GM12878 (cell line): ENCODE measurements around the gene HOXA10. TPM values are rescaled to one million over a fixed set of nuclear protein-coding genes. Genes with fewer than 3 reads are reported as not detected.

Experiments used
- ATAC-seq: fragments of 200-7000 bp; cut with Tn5 transposase; 3 replicates; pipeline ENCODE4 v1.9.1; 2020; ENCODE audit warnings: mild to moderate bottlenecking, moderate library complexity
- BruUV-seq: library from RNA; stranded (reverse); fragments of 400-500 nt; replicated peaks from 2 replicates; lab custom pipeline; 2021; lab: Mats Ljungman, UMichigan
- CTCF ChIA-PET: fragments of 300-600 bp; sonication (Branson Sonifier 250); formaldehyde crosslinking; extraction: SDS; loops from one replicate; lab custom pipeline; 2021; ENCODE audit warnings: inconsistent platforms; lab: Yijun Ruan, JAX
- POLR2A ChIA-PET: fragments of 350-600 bp; formaldehyde crosslinking; extraction: SDS; loops from one replicate; lab custom pipeline; 2021; ENCODE audit warnings: inconsistent platforms; lab: Charles Lee
- RAD21 ChIA-PET: fragments of 300-600 bp; sonication (Branson Sonifier 250); formaldehyde crosslinking; loops from one replicate; lab custom pipeline; 2023; ENCODE audit warnings: antibody characterized with exemption; ENCODE audit not compliant: unreplicated experiment; lab: Charles Lee
- SMC1A ChIA-PET: fragments of 300-600 bp; sonication (Branson Sonifier 250); formaldehyde crosslinking; loops from one replicate; lab custom pipeline; 2023; ENCODE audit not compliant: unreplicated experiment, uncharacterized antibody; lab: Charles Lee
- DNase-seq: peaks from one replicate; pipeline ENCODE4 v3.0.0-alpha.2; 2011; ENCODE audit warnings: low read depth, low spot score
- FAIRE-seq: peaks from 3 replicates; lab custom pipeline; 2011; peaks lifted over from hg19 to GRCh38; lab: Jason Lieb, UNC
- H2AFZ ChIP-seq: 2 replicates; pipeline ENCODE4 v1.6.0; 2011; ENCODE audit warnings: low read depth, low read length, control low read depth; ENCODE audit not compliant: control insufficient read depth
- H3K27ac ChIP-seq: 2 replicates; pipeline ENCODE4 v1.5.1; 2011; ENCODE audit warnings: control low read depth; ENCODE audit not compliant: control insufficient read depth, insufficient read depth
- H3K27me3 ChIP-seq, 2 experiments: replicated peaks in 1 of 2; 2 replicates each; pipeline versions ENCODE4 v1.6.0 to v1.6.1; 2011; ENCODE audit warnings: low read length in 1 of 2; ENCODE audit not compliant: control insufficient read depth in 2 of 2, insufficient read depth in 2 of 2
- H3K36me3 ChIP-seq, 2 experiments: 2 replicates each; pipeline ENCODE4 v1.5.1; 2011; ENCODE audit warnings: low read length in 1 of 2; ENCODE audit not compliant: control insufficient read depth in 2 of 2, insufficient read depth in 2 of 2
- H3K4me1 ChIP-seq: 2 replicates; pipeline ENCODE4 v1.6.1; 2011; ENCODE audit warnings: mild to moderate bottlenecking, low read length, moderate library complexity, mixed read lengths; ENCODE audit not compliant: control insufficient read depth, insufficient read depth
- H3K4me2 ChIP-seq: 2 replicates; pipeline ENCODE4 v1.6.0; 2011; ENCODE audit warnings: control low read depth; ENCODE audit not compliant: control insufficient read depth, insufficient read depth
- H3K4me3 ChIP-seq: fragments of 200-600 bp; sonication (generic); 2 replicates; pipeline ENCODE4 v1.5.1; 2016
- H3K79me2 ChIP-seq: 2 replicates; pipeline ENCODE4 v1.6.0; 2011; ENCODE audit warnings: low read length; ENCODE audit not compliant: control insufficient read depth, insufficient read depth
- H3K9ac ChIP-seq: 2 replicates; pipeline ENCODE4 v1.8.0; 2011; ENCODE audit warnings: low read length, control low read depth, mixed read lengths; ENCODE audit not compliant: control insufficient read depth, insufficient read depth
- H3K9me3 ChIP-seq: replicated peaks from 3 replicates; pipeline ENCODE4 v1.5.1; 2011; ENCODE audit warnings: mild to moderate bottlenecking, low read length; ENCODE audit not compliant: control insufficient read depth, insufficient read depth
- H4K20me1 ChIP-seq: 2 replicates; pipeline ENCODE4 v1.6.0; 2011; ENCODE audit not compliant: control insufficient read depth, insufficient read depth
- ASH2L ChIP-seq: fragments of 300-600, 200-600 bp; sonication (generic); IDR thresholded peaks from 2 replicates; pipeline ENCODE4 v1.6.1; 2017; ENCODE audit warnings: low read depth, mild to moderate bottlenecking, borderline replicate concordance
- BRCA1 ChIP-seq: IDR thresholded peaks from 2 replicates; pipeline ENCODE4 v1.6.1; 2011; ENCODE audit warnings: low read depth, low read length, improper control_type of control experiment
- CBFB ChIP-seq: IDR thresholded peaks from 2 replicates; pipeline ENCODE4 v1.6.1; 2016; ENCODE audit warnings: antibody characterized with exemption, low read depth
- CBX5 ChIP-seq: sonication (generic); IDR thresholded peaks from 2 replicates; pipeline ENCODE4 v1.6.1; 2016; ENCODE audit warnings: low read depth, moderate library complexity, mild to moderate bottlenecking, inconsistent platforms
- EGR1 ChIP-seq, 2 experiments: IDR thresholded peaks; 1 replicate in 1 of 2; 2 replicates in 1 of 2; pipeline ENCODE4 v1.6.1; 2011 to 2012; ENCODE audit warnings: low read depth in 2 of 2, low read length in 2 of 2, borderline replicate concordance in 1 of 2, mild to moderate bottlenecking in 1 of 2, moderate library complexity in 1 of 2
- HDGF ChIP-seq: fragments of 450-650 bp; IDR thresholded peaks from 2 replicates; pipeline ENCODE4 v1.6.1; 2016; ENCODE audit warnings: antibody characterized with exemption
- LARP7 ChIP-seq: fragments of 450-650 bp; IDR thresholded peaks from 2 replicates; pipeline ENCODE4 v1.6.1; 2017; ENCODE audit warnings: mild to moderate bottlenecking
- MEF2A ChIP-seq: IDR thresholded peaks from 2 replicates; pipeline ENCODE4 v1.6.1; 2011; ENCODE audit warnings: low read depth, mild to moderate bottlenecking, low read length, moderate library complexity; ENCODE audit not compliant: insufficient read depth
- MLLT1 ChIP-seq: fragments of 450-650 bp; IDR thresholded peaks from 2 replicates; pipeline ENCODE4 v1.6.1; 2016; ENCODE audit warnings: mild to moderate bottlenecking
- POLR2AphosphoS5 ChIP-seq: IDR thresholded peaks from 2 replicates; pipeline ENCODE4 v1.6.1; 2011; ENCODE audit warnings: mild to moderate bottlenecking, low read length, inconsistent platforms
- POU2F2 ChIP-seq: IDR thresholded peaks from 3 replicates; pipeline ENCODE4 v1.6.1; 2011; ENCODE audit warnings: low read depth, mild to moderate bottlenecking, low read length, borderline replicate concordance
- RAD21 ChIP-seq: IDR thresholded peaks from 2 replicates; pipeline ENCODE4 v1.6.1; 2011; ENCODE audit warnings: mild to moderate bottlenecking, low read depth, low read length, moderate library complexity; ENCODE audit not compliant: insufficient read depth
- RUNX3 ChIP-seq: IDR thresholded peaks from 2 replicates; pipeline ENCODE4 v1.6.1; 2012; ENCODE audit warnings: low read length, inconsistent platforms
- STAT1 ChIP-seq: fragments of 450-650 bp; conservative IDR thresholded peaks from 2 replicates; pipeline ENCODE4 v1.6.1; 2014; ENCODE audit warnings: antibody characterized with exemption, mild to moderate bottlenecking
- SUPT20H ChIP-seq: IDR thresholded peaks from 2 replicates; pipeline ENCODE4 v1.6.1; 2011; ENCODE audit warnings: low read depth, mild to moderate bottlenecking, low read length, moderate library complexity, borderline replicate concordance; ENCODE audit not compliant: control insufficient read depth
- WRNIP1 ChIP-seq: IDR thresholded peaks from 2 replicates; pipeline ENCODE4 v1.6.1; 2011; ENCODE audit warnings: low read depth, low read length, improper control_type of control experiment, borderline replicate concordance
- ZNF24 ChIP-seq: fragments of 450-650 bp; IDR thresholded peaks from 2 replicates; pipeline ENCODE4 v1.6.1; 2017; ENCODE audit warnings: antibody characterized with exemption, mild to moderate bottlenecking
- ZNF622 ChIP-seq: fragments of 450-650 bp; IDR thresholded peaks from 2 replicates; pipeline ENCODE4 v1.6.1; 2017; ENCODE audit warnings: mild to moderate bottlenecking, inconsistent platforms
- WGBS: methylation state at CpG from one replicate; pipeline ENCODE4 v1.1.6; 2016; ENCODE audit warnings: low lambda C conversion rate; ENCODE audit not compliant: insufficient replicate concordance, insufficient coverage; ENCODE audit errors: missing lambda C conversion rate; 5-methylcytosine and 5-hydroxymethylcytosine counted together
- in situ Hi-C: fragments of 300-500 bp; cut with MboI; formaldehyde crosslinking; loops from 9 replicates; pipeline ENCODE4 v1.14.3; 2018; ENCODE audit warnings: mixed read lengths
- intact Hi-C: fragments of 100-400 bp; cut with micrococcal nuclease; formaldehyde crosslinking; loops from one replicate; pipeline ENCODE4 v1.14.2; 2022; ENCODE audit not compliant: unreplicated experiment
- polyA plus RNA-seq, 11 experiments: library from polyadenylated mRNA; depleted of rRNA in 4 of 11; unstranded in 6 of 11; stranded (reverse) in 5 of 11; fragments of >200 nt; fragmentation: Nextera tagmentation in 4 of 11; fragmentation: Illumina TruSeq in 1 of 11; extraction: Ambion mirVana in 4 of 11; extraction: Trizol in 1 of 11; gene quantifications; 1 replicate in 1 of 11; 2 replicates in 10 of 11; pipeline versions ENCODE4 v1.2.1 to v1.2.3, GENCODE V29; 2011 to 2016; ENCODE audit warnings: inconsistent platforms in 2 of 11, missing spikeins in 2 of 11, low read depth in 1 of 11
- total RNA-seq, 4 experiments: library from RNA; depleted of rRNA in 3 of 4; stranded (reverse); fragments of >200 nt in 3 of 4; fragmentation: Illumina TruSeq in 1 of 4; extraction: Trizol in 1 of 4; gene quantifications; 2 replicates each; pipeline versions ENCODE4 v1.2.1 to v1.2.3, GENCODE V29; 2013 to 2021

HOXA10 gene
- total and polyA plus RNA-seq, 10 of the 15 experiments (the other 5 are each of a cell fraction or from before 2014, with no cell fraction given): not detected

- ChIA-PET POLR2A (no interaction called here), SMC1A (no interaction called here), RAD21 (no interaction called here), CTCF (no interaction called here)
- TF ChIP-seq POLR2AphosphoS5: no peak
- no peak for TF ChIP-seq RUNX3
- no peak for TF ChIP-seq STAT1
- TF ChIP-seq BRCA1: no peak
- TF ChIP-seq ASH2L: no peak
- TF ChIP-seq ZNF622: no peak
- no peak for TF ChIP-seq RAD21
- TF ChIP-seq ZNF24: no peak
- 9% methylated on average over 3 of the region's 3 CpGs for WGBS
- no peak for DNase-seq
- no peak overlapping the region for H2AFZ ChIP-seq
- no peak for ATAC-seq
- no peak overlapping the region for H3K9ac ChIP-seq
- in situ Hi-C loops (no loop called here), intact Hi-C loops (no loop called here)
- H3K9me3 ChIP-seq: no peaks in the 10 kb centered on the region; the same call in 2 of the 3 replicates
- peaks cover 12 to 17% of the 10 kb centered on the region in 2 experiments for H3K27me3 ChIP-seq
- H3K27ac ChIP-seq: no peak overlapping the region
- H4K20me1 ChIP-seq: no peaks in the 10 kb centered on the region
- H3K79me2 ChIP-seq: no peaks in the 10 kb centered on the region
- H3K36me3 ChIP-seq: no peaks in the 10 kb centered on the region
- no peak overlapping the region for H3K4me3 ChIP-seq
- no peaks in the 10 kb centered on the region for H3K4me1 ChIP-seq
- FAIRE-seq: no peak
- BruUV-seq: no TSS peak
- H3K4me2 ChIP-seq: no peak overlapping the region
Measured at GRCh38 chr7:27176524-27176845, 2.4 kb upstream of the HOXA10 start.

- DNase-seq (no peak), FAIRE-seq (no peak), ATAC-seq (no peak)
- no peaks in the 10 kb centered on the region for H4K20me1 ChIP-seq
- no peak overlapping the region for H3K27ac ChIP-seq
- no peaks in the 10 kb centered on the region for H3K79me2 ChIP-seq
- POLR2A ChIA-PET: no interaction called here
- H3K4me3 ChIP-seq: no peak overlapping the region
- no peaks in the 10 kb centered on the region; the same call in 2 of the 3 replicates for H3K9me3 ChIP-seq
- in situ Hi-C loops: no loop called here
- no peak overlapping the region for H3K4me2 ChIP-seq
- BruUV-seq: no TSS peak
- RAD21 ChIA-PET: no interaction called here
- SMC1A ChIA-PET: no interaction called here
- H3K9ac ChIP-seq: no peak overlapping the region
- H3K36me3 ChIP-seq: no peaks in the 10 kb centered on the region
- WGBS: 76% methylated on average over 39 of the region's 40 CpGs
- no peak overlapping the region for H2AFZ ChIP-seq
- intact Hi-C loops: no loop called here
- no peaks in the 10 kb centered on the region for H3K4me1 ChIP-seq
- CTCF ChIA-PET: no interaction called here
- peaks cover 15 to 21% of the 10 kb centered on the region in 2 experiments for H3K27me3 ChIP-seq
- no peak for TF ChIP-seq SUPT20H
- no peak for TF ChIP-seq LARP7
- no peak for TF ChIP-seq HDGF
- TF ChIP-seq CBX5: no peak
- no peak for TF ChIP-seq CBFB
- no peak for TF ChIP-seq MEF2A
- no peak for TF ChIP-seq POU2F2
- no peak for TF ChIP-seq EGR1 (IDR thresholded peaks at IDR 0.05; ENCODE audit: borderline replicate concordance in 1 of 2, low read depth in 2 of 2, low read length in 2 of 2)
- TF ChIP-seq MLLT1: no peak
- no peak for TF ChIP-seq WRNIP1
Measured at GRCh38 chr7:27175626-27176523, 1.8 kb upstream of the HOXA10 start.
